GM19043 (cell line): Measurements from ENCODE around the gene ZNF516.

ENCODE experiments used
- ATAC-seq: cut with Tn5 transposase; IDR thresholded peaks from one replicate; pipeline ENCODE4 v1.9.1; 2021; ENCODE audit warnings: low read depth; ENCODE audit not compliant: unreplicated experiment

The ZNF516 gene

DNA sequence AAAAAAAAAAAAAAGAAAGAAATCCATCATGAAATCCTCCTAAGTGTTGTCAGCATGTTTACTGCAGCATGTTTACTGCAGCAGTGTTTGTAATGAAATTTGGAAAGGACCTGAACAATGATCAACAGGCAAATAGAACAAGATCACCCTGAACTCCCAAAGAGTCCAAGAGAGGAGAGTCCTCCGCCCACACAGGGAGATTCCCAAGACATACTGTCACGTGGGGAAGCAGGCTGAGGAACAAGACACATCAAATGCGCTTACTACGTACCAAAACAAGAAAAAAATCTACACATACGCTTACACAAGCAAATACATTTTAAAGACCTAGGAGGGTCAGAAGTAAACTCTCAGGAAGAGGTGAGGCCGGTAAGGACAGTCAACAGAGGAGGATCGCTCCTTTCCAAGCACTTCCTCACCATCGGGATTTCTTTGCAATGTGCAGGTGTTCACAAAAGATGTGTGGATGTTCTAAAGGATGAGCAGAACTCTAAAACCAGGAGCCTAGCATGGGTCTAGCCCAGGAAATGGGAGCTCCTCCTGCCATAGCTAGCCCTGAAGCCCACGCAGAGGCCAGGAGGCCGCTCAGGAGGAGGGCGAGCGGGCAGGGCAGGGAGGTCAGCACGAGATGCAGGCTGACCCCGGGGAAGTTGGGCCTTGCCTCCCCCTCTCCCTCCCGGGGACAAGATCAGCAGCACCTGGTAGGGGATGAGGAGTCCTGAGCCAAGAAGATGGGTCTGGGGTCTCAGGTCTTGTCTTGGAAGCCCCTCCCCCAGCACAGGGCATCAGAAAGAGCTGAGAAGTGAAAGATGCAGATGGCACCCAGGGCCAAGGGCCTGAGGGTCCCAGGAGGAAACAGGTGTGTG lies 66.4 kb downstream of the ZNF516 start:
- ATAC-seq, result no peak

DNA sequence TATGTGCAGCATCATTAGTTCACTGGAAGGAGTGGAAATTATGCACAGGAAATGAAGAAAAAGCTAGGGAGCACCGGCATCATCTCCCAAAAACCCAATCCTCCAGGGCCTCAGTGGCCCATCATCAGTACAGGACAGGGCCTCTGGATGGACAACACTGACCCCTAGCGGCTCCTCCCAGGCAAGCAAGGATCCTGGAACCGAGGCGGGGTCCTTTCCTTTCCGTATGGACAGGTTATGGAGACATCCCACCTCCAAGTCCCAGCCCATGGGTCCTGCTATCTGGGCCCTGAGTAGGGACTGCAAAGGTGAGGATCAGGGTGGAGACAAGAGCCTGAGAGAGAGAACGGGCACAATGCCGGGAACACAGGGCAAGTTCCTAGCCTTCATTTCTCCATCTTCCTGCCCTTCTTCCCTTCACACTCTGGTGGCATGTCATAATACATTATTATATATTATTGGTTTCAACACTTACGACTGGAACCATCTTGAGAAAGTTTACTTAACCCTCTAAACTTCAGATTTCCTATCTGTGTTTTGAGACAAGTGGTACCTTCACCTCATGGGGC lies 68.2 kb downstream of the ZNF516 start:
- no peak for ATAC-seq

DNA sequence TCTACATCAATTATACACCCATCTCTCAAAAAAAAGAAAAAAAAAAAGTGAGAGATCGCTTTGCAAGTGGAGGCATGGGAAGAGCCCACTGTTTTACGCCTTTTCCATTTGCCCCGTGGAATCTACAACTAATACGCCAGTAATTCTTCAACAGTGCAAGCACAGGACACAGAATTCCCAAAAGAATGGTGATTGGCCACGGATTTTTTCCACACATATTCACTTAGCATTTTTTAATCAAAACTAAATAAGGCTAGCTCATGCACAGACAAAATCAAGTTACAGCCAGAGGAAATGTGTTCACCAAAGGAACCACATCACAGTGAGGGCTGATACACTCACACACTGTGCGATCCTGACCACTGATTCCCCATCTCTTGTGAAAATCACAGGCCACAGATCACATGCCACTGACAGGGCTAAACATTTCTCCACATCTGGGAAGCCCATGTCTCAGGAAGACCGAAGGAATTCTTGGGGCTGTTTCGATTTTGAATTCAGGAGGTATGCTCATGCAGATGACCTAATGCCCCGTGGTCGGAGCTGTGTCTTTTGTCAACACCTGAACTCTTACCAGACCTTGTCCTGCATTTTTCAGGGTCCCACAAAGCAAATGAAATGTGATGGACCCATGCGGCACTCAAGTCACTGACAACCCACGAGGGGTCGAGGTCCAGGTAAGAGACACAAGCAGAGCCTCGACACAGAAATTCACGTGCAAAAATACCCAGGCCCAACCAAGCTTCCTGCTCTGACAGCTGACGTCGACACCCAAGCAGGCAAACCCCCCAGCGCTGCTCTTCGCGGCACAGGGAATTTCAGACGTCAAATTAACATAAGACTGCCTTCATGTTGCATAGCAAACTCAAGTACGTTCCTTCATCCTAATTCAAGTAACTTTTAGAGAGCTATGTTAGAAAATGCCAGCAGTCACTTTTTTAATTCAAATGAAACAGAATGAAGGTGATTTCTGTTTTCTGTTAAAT lies 69.6 kb downstream of the ZNF516 start:
- ATAC-seq, result no peak

DNA sequence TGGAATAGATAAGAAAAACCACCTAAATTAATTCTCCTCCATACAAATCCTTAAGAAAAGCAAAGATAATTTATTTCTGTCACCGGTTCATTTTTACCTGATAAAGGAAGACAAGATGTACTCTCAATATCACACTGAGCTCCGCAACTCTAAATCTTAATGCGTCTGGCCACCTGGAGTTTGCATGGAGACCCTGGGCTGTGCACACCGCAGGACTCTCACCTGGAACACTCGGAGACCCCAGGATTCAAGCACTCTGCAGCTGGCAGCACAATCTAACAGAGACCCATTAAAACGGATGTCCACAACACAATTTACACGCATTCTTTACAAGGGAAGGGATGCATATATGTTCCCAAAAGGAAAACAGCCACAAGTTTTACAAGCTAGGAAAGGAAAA lies 72.2 kb downstream of the ZNF516 start:
- ATAC-seq, result no peak

DNA sequence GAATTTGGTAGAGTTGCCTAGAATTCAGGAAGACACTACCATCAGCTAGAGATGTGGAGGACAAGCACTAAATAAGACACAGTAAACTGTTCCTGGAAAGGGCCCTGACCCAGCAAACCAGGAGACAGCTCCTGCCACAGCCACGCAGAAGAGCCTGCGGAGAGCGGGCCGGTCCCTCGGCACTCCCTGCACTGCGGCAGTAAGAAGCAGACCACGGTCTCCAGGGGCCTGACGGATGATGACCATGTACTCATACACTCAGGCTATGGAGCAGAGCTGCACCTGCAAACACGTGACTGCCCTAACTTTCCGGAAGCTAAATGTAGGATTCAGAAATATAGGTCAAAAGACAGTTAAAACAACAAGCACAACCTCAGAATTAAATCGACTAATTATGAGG lies 72.9 kb downstream of the ZNF516 start:
- no peak for ATAC-seq

DNA sequence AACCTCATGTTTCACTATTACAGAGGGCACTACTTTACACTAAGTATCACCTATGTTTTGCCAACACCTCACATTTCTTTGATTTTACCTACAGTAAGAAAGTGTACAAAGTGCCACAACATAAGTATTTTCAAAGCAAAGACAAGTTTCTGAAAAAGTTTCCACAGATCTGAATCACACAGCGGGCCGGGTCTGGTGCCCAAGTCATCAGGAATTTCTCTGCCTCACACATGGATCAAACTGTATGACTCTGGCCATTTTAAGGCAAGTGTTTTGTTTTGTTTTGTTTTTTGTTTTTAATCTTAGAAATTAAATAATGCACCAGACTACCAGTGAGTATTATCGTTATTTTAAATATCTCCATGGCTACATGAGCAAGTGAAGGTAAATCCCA lies 73.4 kb downstream of the ZNF516 start:
- no peak for ATAC-seq

DNA sequence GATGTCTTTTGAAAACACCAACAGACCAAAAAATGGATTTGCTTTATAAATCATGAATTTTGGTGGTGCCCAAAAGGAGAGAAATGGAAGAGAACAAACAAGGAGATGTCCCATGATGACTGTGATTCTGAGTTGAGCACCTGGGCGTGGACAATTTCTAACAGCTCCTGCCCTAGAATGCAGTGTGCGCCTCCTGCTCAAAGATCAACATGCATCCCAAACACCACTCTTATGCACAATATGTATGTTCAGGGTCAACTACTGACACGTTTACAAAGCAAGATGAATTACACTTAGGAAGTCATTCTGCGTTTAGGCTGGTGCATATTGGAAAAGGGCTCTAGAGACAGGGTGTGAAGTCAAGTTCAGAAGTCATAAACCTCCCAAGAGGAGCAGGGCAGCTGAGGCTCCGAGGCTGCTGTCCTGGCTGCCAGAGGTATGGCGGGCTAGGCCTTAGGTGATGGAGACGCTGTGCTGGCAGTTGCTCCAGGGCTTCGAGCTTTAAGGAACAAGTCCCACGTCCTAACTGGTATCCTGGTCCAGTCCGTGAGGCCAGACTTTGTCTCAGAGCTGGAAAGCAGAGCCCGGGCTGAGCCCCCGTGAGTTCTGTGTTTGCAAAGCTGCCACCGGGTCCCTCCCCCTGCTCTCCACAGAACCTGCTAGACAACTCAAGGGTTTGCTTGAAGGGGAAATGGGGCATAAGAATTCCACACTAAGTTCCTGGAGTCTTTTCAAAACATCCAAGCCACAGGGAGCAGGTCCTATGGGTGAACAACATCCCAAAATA lies 74.0 kb downstream of the ZNF516 start:
- ATAC-seq, result no peak

DNA sequence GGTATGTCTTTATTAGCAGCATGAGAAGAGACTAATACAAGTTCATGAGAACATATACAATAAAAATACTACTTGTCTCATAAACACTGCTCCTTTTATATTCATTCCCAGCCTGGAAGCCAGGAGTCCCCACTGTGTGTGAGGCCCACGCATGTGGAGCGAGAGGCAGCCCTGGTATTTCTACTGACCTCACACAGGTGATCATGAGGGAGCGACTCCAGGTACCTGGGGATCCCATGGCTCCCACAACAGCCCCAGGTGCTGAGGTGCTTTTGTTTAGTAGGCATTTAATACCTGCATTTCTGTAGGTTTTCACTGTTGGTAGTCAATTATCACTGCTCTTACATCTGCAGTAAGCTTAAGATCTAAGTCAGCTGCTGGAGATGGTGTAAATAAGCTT lies 75.2 kb downstream of the ZNF516 start:
- ATAC-seq, result no peak

DNA sequence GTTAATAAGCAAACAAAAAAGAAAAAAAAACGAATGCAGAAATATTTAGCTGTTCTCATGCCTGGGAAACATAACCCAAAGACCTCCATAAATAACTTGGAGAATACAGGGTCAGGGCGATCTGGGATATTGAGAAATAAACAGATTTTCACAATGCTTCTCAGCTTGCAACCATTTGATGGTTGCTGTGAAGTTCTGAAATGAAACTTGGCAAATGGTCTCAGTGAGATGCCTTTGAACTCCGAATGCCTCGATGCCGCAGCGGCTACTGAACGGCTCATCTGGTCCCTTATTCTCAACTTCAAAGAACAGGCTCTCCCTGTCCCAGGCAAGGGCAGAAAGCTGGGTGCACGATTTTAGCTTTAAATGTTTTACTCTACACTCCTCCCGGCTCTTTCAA lies 78.1 kb downstream of the ZNF516 start:
- no peak for ATAC-seq

DNA sequence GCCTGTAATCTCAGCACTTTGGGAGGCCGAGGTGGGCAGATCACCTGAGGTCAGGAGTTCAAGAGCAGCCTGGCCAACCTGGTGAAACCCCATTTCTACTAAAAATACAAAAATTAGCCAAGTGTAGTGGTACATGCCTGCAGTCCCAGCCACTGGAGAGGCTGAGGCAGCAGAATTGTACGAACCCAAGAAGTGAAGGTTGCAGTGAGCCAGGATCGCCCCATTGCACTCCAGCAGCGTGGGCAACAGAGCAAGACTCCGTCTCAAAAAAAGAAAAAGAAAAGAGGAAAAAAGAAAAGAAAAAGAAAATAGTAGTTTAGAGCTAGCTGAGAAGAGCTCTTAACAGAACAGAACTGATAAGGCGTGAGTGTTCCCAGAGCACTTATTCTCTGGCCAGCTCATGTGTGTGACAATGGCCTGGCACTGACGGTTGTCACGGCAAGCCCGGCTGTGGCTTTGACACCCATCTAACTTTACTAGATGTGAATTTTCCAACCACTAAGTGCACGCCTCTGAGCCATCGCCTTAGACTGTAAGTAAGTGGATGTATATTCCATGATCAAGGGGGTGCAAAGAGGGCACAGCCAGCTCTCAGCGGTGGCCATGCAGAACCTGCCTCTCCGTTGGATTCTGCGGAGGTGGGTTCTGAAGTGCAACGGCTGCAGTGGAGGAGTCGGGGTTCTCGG lies 80.0 kb downstream of the ZNF516 start:
- ATAC-seq, result no peak

DNA sequence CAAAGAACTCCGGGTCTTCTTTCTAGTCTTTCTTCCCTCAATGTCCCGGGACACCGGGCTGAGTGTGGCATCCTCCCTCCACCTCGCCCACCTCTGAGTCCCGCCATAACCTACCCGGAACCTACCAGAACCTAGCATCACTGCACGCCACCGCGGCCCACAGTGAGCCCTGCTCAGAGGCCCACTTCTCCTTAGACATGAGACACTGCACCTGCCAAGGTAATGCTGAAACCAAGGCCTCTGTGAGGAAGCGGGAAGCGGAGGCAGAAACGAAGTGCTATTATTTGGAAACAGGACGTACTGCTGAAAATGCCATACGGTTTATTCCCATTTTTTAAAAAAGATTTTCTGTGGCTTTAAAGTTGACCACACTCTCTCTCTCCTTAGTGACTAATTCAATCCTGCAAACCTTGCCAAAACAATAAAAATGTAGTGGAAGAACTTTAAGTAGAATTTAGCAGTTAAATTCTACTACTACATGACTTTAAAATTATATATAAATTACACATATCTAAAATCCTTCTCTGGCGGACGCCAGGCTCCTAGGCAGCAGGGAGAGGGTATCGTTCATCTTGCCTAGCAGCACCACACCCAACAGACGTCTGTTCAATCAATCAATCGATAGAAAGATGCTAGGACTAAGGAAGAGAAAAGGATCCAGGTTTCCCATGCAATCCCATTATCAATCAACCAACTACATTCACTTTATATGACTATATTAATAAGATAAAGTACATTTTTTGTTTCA lies 82.0 kb downstream of the ZNF516 start:
- no peak for ATAC-seq

DNA sequence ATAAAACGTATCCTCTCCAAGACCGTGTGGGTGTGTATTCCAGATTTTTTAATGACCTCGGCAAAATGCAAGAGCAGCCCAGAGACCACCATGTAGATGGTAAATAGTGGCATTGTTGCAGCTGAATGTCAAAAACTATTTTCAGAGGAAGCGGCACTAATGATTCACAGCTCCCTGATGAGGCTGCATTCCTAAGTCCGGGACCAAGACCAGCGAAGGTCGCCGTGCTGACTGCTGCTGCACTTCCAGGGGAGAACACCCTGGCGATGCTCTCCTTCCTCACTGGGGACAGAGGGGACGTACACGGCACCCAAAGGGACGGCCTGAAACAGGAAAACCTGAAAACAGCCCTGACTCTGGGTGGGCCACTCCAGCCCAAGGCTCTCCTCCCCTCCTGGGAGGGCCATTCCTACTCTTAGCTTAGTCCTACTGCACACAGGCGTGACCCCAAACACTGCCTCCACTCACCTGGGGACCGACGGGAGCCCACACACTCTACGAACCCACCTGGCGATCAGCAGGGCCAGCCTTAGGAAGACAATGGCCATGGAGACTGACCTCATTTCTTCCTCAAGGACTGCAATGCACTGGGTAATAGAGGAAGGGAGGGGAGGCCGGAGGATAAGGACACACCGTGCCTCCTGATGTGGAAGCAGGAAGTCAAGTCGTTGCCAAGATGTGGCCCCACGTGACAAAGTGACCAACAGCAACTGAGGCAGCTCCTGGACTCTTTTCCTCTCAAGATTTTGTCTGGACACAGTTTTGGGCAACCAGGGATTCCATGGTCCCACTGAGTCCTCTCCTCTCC lies 82.8 kb downstream of the ZNF516 start:
- no peak for ATAC-seq

DNA sequence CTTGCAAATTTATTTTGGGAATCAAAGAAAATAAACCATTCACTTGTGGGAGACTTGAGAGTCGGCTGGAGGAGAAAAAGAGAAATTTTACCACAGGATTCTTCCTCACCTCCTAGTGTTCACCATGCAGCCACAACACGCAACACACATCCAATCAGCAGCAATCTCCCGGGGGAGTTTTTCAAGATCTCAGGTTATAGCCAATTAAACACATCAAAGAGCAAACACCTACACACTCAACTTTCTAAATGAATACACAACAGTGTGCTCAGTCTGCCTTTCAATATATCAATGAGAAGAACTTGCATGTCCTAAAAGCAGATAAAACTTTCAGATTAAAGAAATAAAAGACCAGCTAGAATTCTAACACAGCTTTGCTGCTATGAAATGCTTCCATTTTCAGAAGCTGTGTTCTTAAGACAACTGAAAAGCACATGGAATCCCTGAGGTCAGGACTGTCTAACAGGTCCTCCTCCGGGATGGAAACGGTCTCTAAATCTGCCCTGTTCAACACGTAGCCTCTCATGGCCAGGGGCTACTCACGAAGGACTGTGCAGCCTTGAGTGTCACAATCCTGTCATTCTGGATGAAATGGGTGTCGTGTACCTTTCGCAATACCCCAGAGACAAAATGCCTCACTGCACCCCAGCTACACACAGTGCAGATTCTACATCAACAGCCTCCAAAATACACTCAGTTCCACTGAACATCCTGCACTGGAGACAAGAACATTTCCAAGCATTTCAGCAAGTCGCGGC lies 84.2 kb downstream of the ZNF516 start:
- peak; percentile 72 for ATAC-seq

DNA sequence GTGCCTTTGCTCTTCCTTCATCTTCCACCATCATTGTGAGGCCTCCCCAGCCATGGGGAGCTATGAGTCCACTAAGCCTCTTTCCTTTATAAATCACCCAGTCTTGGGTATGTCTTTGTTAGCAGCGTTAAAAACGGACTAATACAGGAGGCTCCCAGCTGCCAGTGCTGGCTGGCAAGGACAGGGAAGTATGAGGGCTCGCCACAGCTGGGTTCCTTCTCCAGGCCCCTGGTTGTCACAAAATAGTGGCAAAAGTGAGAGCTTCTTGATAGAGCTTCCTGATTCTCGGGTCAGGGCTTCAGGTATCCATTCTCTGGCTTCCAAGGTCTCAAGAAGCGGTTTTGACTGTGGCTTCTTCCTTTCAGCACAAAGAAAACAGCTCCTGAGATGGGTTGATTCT lies 85.0 kb downstream of the ZNF516 start:
- no peak for ATAC-seq

DNA sequence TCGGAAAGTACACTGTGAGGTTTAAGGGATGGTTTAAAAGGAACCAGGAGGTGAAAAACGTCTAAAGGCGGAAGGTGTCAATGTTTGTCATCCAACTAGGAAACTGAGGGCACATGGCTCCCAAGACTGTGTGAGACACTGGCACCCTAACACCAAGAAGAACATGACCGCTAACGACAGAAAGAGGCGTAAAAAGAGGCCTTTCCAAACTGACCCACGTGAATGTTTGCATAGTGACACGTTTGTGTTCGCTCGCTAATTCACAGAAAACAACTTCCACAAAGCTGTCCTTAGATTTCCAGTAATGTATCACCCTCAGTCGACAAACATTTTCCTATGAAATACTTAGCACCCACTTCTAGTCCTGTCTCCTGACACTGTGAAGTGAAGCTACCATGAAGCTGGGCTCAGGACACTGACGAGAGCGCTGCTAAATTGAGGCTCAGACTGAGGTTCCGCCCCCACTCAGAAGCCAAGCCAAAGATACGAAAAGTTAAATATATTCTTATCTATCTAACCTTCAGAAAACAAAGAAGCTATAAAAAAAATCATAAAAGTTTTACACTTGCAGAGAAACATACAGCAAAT lies 86.5 kb downstream of the ZNF516 start:
- no peak for ATAC-seq

DNA sequence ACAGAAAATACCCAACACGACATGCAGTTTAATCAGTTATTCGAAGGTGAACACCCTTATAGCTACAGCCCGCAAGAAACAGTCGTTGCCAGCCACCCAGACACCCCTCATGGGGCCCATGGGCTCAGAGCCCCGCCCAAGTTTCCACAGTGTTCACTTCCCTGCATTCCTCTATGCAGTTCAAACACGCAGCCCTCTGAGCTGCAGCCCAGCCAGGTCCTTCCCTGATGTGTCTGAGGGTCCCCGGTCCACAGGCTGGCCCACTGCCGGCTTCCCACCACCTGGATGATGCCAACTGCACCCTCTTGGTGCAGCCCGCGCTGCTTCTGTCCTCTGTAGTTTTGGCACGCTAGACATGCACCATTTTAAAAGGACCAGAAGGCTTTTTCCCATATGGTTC lies 87.4 kb downstream of the ZNF516 start:
- no peak for ATAC-seq

DNA sequence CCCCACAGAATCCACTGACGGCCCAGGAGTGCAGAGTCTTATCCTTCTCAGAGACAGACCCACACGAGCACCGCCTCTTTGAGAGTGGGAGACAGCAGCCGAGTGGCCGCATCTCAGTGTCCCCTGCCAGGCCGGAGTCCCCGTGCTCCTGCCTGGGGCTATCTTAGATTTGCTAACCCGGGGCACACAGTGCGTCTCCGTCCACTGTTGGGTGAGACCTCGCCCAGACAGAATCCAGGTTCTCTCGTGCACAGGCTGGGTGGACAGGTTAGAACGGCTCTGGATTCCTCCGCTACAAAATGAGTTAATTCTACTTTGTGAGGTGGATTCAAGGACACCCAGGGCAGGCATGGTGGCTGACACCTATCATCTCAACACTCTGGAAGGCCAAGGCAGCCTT lies 88.3 kb downstream of the ZNF516 start:
- no peak for ATAC-seq
